IMR-90 (cell line): Measurements from ENCODE around the gene MRPS5. TPM values are rescaled to one million over a fixed set of nuclear protein-coding genes. Genes with fewer than 3 reads are reported as not detected.

Experiments
- ATAC-seq: fragments of 200-7000 bp; cut with Tn5 transposase; 2 replicates; pipeline ENCODE4 v1.9.1; 2020; ENCODE audit warnings: low read depth, mild to moderate bottlenecking, moderate library complexity
- BruUV-seq: library from RNA; stranded (reverse); fragments of 400-500 nt; replicated peaks from 2 replicates; lab custom pipeline; 2021; lab: Mats Ljungman, UMichigan
- CTCF ChIA-PET: fragments of 300-600 bp; formaldehyde crosslinking; extraction: SDS; loops from one replicate; lab custom pipeline; 2021; ENCODE audit warnings: antibody characterized with exemption; lab: Yijun Ruan, JAX
- POLR2A ChIA-PET: fragments of 300-600 bp; sonication (Branson Sonifier 250); formaldehyde crosslinking; loops from one replicate; lab custom pipeline; 2022; ENCODE audit warnings: antibody characterized with exemption; ENCODE audit not compliant: unreplicated experiment; lab: Charles Lee
- DNase-seq: peaks from one replicate; pipeline ENCODE4 v3.0.0; 2013
- H2AFZ ChIP-seq: replicated peaks from 2 replicates; pipeline ENCODE3; 2013; ENCODE audit warnings: low read length, mild to moderate bottlenecking; ENCODE audit not compliant: poor library complexity
- H2AK5ac ChIP-seq: 2 replicates; pipeline ENCODE4 v1.6.1; 2013; ENCODE audit warnings: low read depth, low read length, inconsistent platforms
- H2AK9ac ChIP-seq: replicated peaks from 2 replicates; pipeline ENCODE3; 2013; ENCODE audit warnings: mild to moderate bottlenecking, low read depth, low read length, moderate library complexity; ENCODE audit not compliant: poor library complexity
- H2BK120ac ChIP-seq: 2 replicates; pipeline ENCODE4 v1.6.1; 2013; ENCODE audit warnings: low read depth, low read length, inconsistent platforms
- H2BK15ac ChIP-seq: 3 replicates; pipeline ENCODE4 v1.6.1; 2013; ENCODE audit warnings: low read depth, low read length, inconsistent platforms
- H2BK20ac ChIP-seq: 2 replicates; pipeline ENCODE4 v1.6.1; 2013; ENCODE audit warnings: low read depth, mild to moderate bottlenecking, inconsistent platforms, low read length, moderate library complexity
- H2BK5ac ChIP-seq: 2 replicates; pipeline ENCODE4 v1.6.1; 2013; ENCODE audit warnings: mild to moderate bottlenecking, low read depth, low read length, inconsistent platforms; ENCODE audit not compliant: poor library complexity, severe bottlenecking
- H3K14ac ChIP-seq: replicated peaks from 2 replicates; pipeline ENCODE4 v1.6.1; 2013; ENCODE audit warnings: low read depth, low read length, inconsistent platforms
- H3K18ac ChIP-seq: 2 replicates; pipeline ENCODE4 v1.6.1; 2013; ENCODE audit warnings: low read depth, low read length, control low read depth
- H3K23ac ChIP-seq: 2 replicates; pipeline ENCODE4 v1.6.1; 2013; ENCODE audit warnings: low read depth, low read length, inconsistent platforms
- H3K27ac ChIP-seq: 2 replicates; pipeline ENCODE4 v1.5.1; 2013; ENCODE audit warnings: mild to moderate bottlenecking, control low read depth, low read length; ENCODE audit not compliant: insufficient read depth
- H3K27me3 ChIP-seq: 2 replicates; pipeline ENCODE4 v1.6.1; 2013; ENCODE audit warnings: low read length; ENCODE audit not compliant: control insufficient read depth, insufficient read depth
- H3K36me3 ChIP-seq: 2 replicates; pipeline ENCODE4 v1.6.1; 2013; ENCODE audit warnings: low read length, mixed read lengths; ENCODE audit not compliant: control insufficient read depth, insufficient read depth
- H3K4ac ChIP-seq: 2 replicates; pipeline ENCODE4 v1.6.1; 2013; ENCODE audit warnings: low read depth, low read length, inconsistent platforms
- H3K4me1 ChIP-seq: 2 replicates; pipeline ENCODE4 v1.6.1; 2013; ENCODE audit warnings: low read length, mixed read lengths; ENCODE audit not compliant: control insufficient read depth, insufficient read depth
- H3K4me2 ChIP-seq: 2 replicates; pipeline ENCODE4 v1.6.1; 2013; ENCODE audit warnings: low read depth, mild to moderate bottlenecking, control low read depth, low read length, moderate library complexity
- H3K4me3 ChIP-seq: 2 replicates; pipeline ENCODE4 v1.5.1; 2013; ENCODE audit warnings: low read depth, mild to moderate bottlenecking, control low read depth, low read length, moderate library complexity; ENCODE audit not compliant: insufficient read depth
- H3K56ac ChIP-seq: 2 replicates; pipeline ENCODE4 v1.6.1; 2013; ENCODE audit warnings: low read length, inconsistent platforms; ENCODE audit not compliant: insufficient read depth; ENCODE audit errors: extremely low read depth
- H3K79me1 ChIP-seq, 2 experiments: 2 replicates each; pipeline ENCODE4 v1.6.1; 2013; ENCODE audit warnings: low read length in 2 of 2, inconsistent platforms in 1 of 2, low read depth in 1 of 2
- H3K9ac ChIP-seq: 2 replicates; pipeline ENCODE4 v1.6.1; 2013; ENCODE audit warnings: low read depth, low read length, control low read depth
- H3K9me1 ChIP-seq: 2 replicates; pipeline ENCODE4 v1.6.1; 2013; ENCODE audit warnings: low read length, inconsistent platforms; ENCODE audit not compliant: insufficient read depth
- H3K9me3 ChIP-seq: 2 replicates; pipeline ENCODE4 v1.6.1; 2013; ENCODE audit warnings: low read length; ENCODE audit not compliant: control insufficient read depth, insufficient read depth
- H4K20me1 ChIP-seq: 2 replicates; pipeline ENCODE4 v1.6.1; 2013; ENCODE audit warnings: low read length, inconsistent platforms; ENCODE audit not compliant: insufficient read depth
- H4K5ac ChIP-seq: 2 replicates; pipeline ENCODE4 v1.6.1; 2013; ENCODE audit warnings: mild to moderate bottlenecking, low read depth, low read length, control low read depth
- H4K8ac ChIP-seq, 2 experiments: 2 replicates each; pipeline ENCODE4 v1.6.1; 2013; ENCODE audit warnings: low read depth in 2 of 2, low read length in 2 of 2, control low read depth in 1 of 2, inconsistent platforms in 1 of 2
- H4K91ac ChIP-seq: 2 replicates; pipeline ENCODE4 v1.6.1; 2013; ENCODE audit warnings: low read depth, low read length, inconsistent platforms; ENCODE audit not compliant: insufficient read depth
- BHLHE40 ChIP-seq: fragments of 150-350 bp; IDR thresholded peaks from 2 replicates; pipeline ENCODE4 v1.6.1; 2016; ENCODE audit warnings: mild to moderate bottlenecking, low read depth, low read length
- CEBPB ChIP-seq: IDR thresholded peaks from 2 replicates; pipeline ENCODE4 v1.6.1; 2012; ENCODE audit warnings: low read depth, low read length, improper control_type of control experiment
- CHD1 ChIP-seq: IDR thresholded peaks from 2 replicates; pipeline ENCODE4 v1.6.1; 2012; ENCODE audit warnings: low read depth, low read length, improper control_type of control experiment
- FOS ChIP-seq: fragments of 150-350 bp; IDR thresholded peaks from 2 replicates; pipeline ENCODE4 v1.6.1; 2016; ENCODE audit warnings: low read depth, low read length
- MAFK ChIP-seq: IDR thresholded peaks from 2 replicates; pipeline ENCODE4 v1.6.1; 2012; ENCODE audit warnings: low read depth, low read length, improper control_type of control experiment
- MAZ ChIP-seq: IDR thresholded peaks from 2 replicates; pipeline ENCODE4 v1.6.1; 2012; ENCODE audit warnings: low read depth, mild to moderate bottlenecking, low read length, improper control_type of control experiment, moderate library complexity, borderline replicate concordance
- NFE2L2 ChIP-seq: fragments of 150-350 bp; IDR thresholded peaks from 2 replicates; pipeline ENCODE4 v1.6.1; 2016; ENCODE audit warnings: low read depth, mild to moderate bottlenecking, low read length
- POLR2A ChIP-seq: IDR thresholded peaks from 2 replicates; pipeline ENCODE4 v1.6.1; 2012; ENCODE audit warnings: mild to moderate bottlenecking, low read depth, low read length
- RAD21 ChIP-seq: IDR thresholded peaks from 2 replicates; pipeline ENCODE4 v1.6.1; 2012; ENCODE audit warnings: low read length, improper control_type of control experiment
- RCOR1 ChIP-seq: IDR thresholded peaks from 2 replicates; pipeline ENCODE4 v1.6.1; 2012; ENCODE audit warnings: mild to moderate bottlenecking, low read length, improper control_type of control experiment; ENCODE audit not compliant: insufficient replicate concordance
- RFX5 ChIP-seq: IDR thresholded peaks from 2 replicates; pipeline ENCODE4 v1.8.0; 2012; ENCODE audit warnings: low read depth, mild to moderate bottlenecking, low read length, moderate library complexity
- SMC3 ChIP-seq: fragments of 150-350 bp; IDR thresholded peaks from 2 replicates; pipeline ENCODE4 v1.6.1; 2016; ENCODE audit warnings: low read depth, mild to moderate bottlenecking, antibody characterized with exemption, low read length, moderate library complexity
- WGBS, 2 experiments: methylation state at CpG; one replicate each; pipeline versions ENCODE4 v1.1.5 to v1.1.7; 2013; ENCODE audit warnings: missing lambda C conversion rate in 2 of 2; ENCODE audit not compliant: insufficient read length in 1 of 2; ENCODE audit errors: extremely low coverage in 2 of 2; 5-methylcytosine and 5-hydroxymethylcytosine counted together
- dilution Hi-C: fragments of 300-500 bp; cut with HindIII; formaldehyde crosslinking; loops from one replicate; pipeline ENCODE4 v1.14.3; 2018; ENCODE audit warnings: low sequenced_read_pairs; ENCODE audit not compliant: unreplicated experiment
- in situ Hi-C: fragments of 300-500 bp; cut with MboI; formaldehyde crosslinking; loops from 3 replicates; pipeline ENCODE4 v1.14.3; 2019; ENCODE audit warnings: low sequenced_read_pairs, inconsistent platforms, mixed read lengths
- intact Hi-C: fragments of 100-400 bp; cut with micrococcal nuclease; formaldehyde crosslinking; loops from 2 replicates; pipeline ENCODE4 v1.10.0; 2022
- polyA plus RNA-seq, 3 experiments: library from polyadenylated mRNA; depleted of rRNA; stranded (reverse); fragments of >200 nt; gene quantifications; 2 replicates each; pipeline ENCODE4 v1.2.3, GENCODE V29; 2012; ENCODE audit warnings: low replicate concordance in 1 of 3
- total RNA-seq: library from RNA; depleted of rRNA; stranded (reverse); fragments of >200 nt; gene quantifications from 2 replicates; pipeline ENCODE4 v1.2.3, GENCODE V29; 2012
- TF ChIP-seq, protein P1 (sequence below): fragments of 150-350 bp; IDR thresholded peaks from 2 replicates; pipeline ENCODE4 v1.6.1; 2016; ENCODE audit warnings: low read depth, mild to moderate bottlenecking, low read length, moderate library complexity, borderline replicate concordance
- TF ChIP-seq, protein P2 (sequence below): fragments of 150-350 bp; IDR thresholded peaks from 2 replicates; pipeline ENCODE4 v1.6.1; 2017; ENCODE audit warnings: mild to moderate bottlenecking, antibody characterized with exemption, low read length, low read depth

Gene MRPS5
- total and polyA plus RNA-seq, 2 of the 4 experiments (the other 2 are of a cell fraction), result 27.6 to 44.1 TPM

DNA sequence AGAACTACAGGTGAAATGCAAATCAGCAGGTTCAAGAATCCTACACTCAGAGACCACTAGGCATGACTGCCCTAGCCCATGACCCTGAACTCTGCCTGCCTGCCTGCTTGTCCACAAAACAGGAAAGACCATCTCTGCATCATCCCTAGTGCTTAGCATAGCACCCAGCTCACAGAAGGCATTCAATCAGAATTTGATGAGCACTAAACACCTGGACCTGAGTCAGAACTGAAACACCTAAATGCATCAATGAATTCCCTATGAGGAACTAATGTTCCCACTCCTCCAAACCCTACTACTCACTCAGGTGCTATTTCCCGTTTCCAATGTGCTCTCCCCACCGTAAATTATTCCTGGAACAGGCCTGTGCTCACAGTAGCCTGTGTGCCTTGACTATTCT is 21.7 kb downstream of the MRPS5 start:
- TF ChIP-seq RAD21 (no peak), POLR2A (no peak), RFX5 (no peak), CHD1 (no peak), SMC3 (no peak), FOS (no peak), CEBPB (no peak), NFE2L2 (no peak), MAZ (no peak), MAFK (no peak), RCOR1 (no peak), BHLHE40 (no peak)
- TF ChIP-seq, protein P1, sequence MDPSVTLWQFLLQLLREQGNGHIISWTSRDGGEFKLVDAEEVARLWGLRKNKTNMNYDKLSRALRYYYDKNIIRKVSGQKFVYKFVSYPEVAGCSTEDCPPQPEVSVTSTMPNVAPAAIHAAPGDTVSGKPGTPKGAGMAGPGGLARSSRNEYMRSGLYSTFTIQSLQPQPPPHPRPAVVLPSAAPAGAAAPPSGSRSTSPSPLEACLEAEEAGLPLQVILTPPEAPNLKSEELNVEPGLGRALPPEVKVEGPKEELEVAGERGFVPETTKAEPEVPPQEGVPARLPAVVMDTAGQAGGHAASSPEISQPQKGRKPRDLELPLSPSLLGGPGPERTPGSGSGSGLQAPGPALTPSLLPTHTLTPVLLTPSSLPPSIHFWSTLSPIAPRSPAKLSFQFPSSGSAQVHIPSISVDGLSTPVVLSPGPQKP, result no peak
- TF ChIP-seq, protein P2, sequence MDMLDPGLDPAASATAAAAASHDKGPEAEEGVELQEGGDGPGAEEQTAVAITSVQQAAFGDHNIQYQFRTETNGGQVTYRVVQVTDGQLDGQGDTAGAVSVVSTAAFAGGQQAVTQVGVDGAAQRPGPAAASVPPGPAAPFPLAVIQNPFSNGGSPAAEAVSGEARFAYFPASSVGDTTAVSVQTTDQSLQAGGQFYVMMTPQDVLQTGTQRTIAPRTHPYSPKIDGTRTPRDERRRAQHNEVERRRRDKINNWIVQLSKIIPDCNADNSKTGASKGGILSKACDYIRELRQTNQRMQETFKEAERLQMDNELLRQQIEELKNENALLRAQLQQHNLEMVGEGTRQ, result no peak
- no TSS peak for BruUV-seq
- Histone ChIP-seq H2AK9ac (no peak overlapping the region), H3K9me1 (no peaks in the 10 kb centered on the region), H3K36me3 (peaks cover 21% of the 10 kb centered on the region), H2AFZ (no peak overlapping the region), H3K27ac (no peak overlapping the region), H3K4ac (no peak overlapping the region), H3K27me3 (no peaks in the 10 kb centered on the region), H3K79me1 (no peaks in the 10 kb centered on the region), H2BK5ac (no peak overlapping the region), H3K9ac (no peak overlapping the region), H3K14ac (no peak overlapping the region), H3K23ac (no peak overlapping the region), H4K20me1 (no peaks in the 10 kb centered on the region), H4K5ac (no peak overlapping the region), H3K18ac (no peak overlapping the region), H2BK120ac (no peak overlapping the region), H4K91ac (no peak overlapping the region), H3K4me3 (no peak overlapping the region), H2BK20ac (no peak overlapping the region), H4K8ac (no peak overlapping the region), H2AK5ac (no peak overlapping the region), H3K9me3 (no peaks in the 10 kb centered on the region), H2BK15ac (no peak overlapping the region), H3K4me2 (no peak overlapping the region), H3K4me1 (no peaks in the 10 kb centered on the region), H3K56ac (no peak overlapping the region)
- POLR2A ChIA-PET, result no interaction called here
- intact Hi-C loops, result no loop called here
- no peak for ATAC-seq
- in situ Hi-C loops, result no loop called here
- DNase-seq, result no peak
- CTCF ChIA-PET, result interaction anchor here (0.6 to 0.7 kb wide), 2 partner anchors 21 to 107 kb away, joined by 3 to 4 read pairs; partner anchors contain the start of gene ZNF892
- dilution Hi-C loops, result no loop called here
- WGBS, 2 experiments, result 100% methylated on average over 2 of the region's 2 CpGs; no CpG with 5 or more reads in 1 of the 2 experiments
